Gastroesophageal sphincter (tissue), 4 donors: ENCODE results near the gene NIPBL. TPM values are rescaled to one million over a fixed set of nuclear protein-coding genes. Genes with fewer than 3 reads are reported as not detected.

Experiments
- ATAC-seq: fragments of 150-250 bp; one replicate; pipeline ENCODE4 v1.9.1; 2016; ENCODE audit warnings: mild to moderate bottlenecking, moderate library complexity
- H3K27ac ChIP-seq, 4 donors: fragments of 200-600 bp; sonication (generic) in 3 of 4; 1 replicate in 3 of 4; 2 replicates in 1 of 4; pipeline ENCODE4 v1.5.1; 2016 to 2019
- H3K27me3 ChIP-seq: fragments of 200-600 bp; sonication (generic); one replicate; pipeline ENCODE4 v1.5.1; 2019
- H3K36me3 ChIP-seq, 2 donors: fragments of 200-600 bp; sonication (generic); one replicate each; pipeline ENCODE4 v1.5.1; 2019; ENCODE audit warnings: control low read depth in 1 of 2
- H3K4me1 ChIP-seq, 3 donors: fragments of 200-600 bp; sonication (generic); 1 replicate in 2 of 3; 2 replicates in 1 of 3; pipeline ENCODE4 v1.5.1; 2016 to 2019; ENCODE audit warnings: control low read depth in 2 of 3
- H3K4me3 ChIP-seq, 2 donors: fragments of 200-600 bp; sonication (generic); one replicate each; pipeline ENCODE4 v1.5.1; 2019; ENCODE audit warnings: mild to moderate bottlenecking in 1 of 2, moderate library complexity in 1 of 2
- H3K9me3 ChIP-seq, 3 donors: fragments of 200-600 bp; sonication (generic); one replicate each; pipeline ENCODE4 v1.5.1; 2017 to 2019; ENCODE audit warnings: control low read depth in 2 of 3
- EP300 ChIP-seq: sonication (generic); formaldehyde crosslinking; IDR thresholded peaks from one replicate; pipeline ENCODE4 v1.6.1; 2017; ENCODE audit warnings: antibody characterized with exemption, mild to moderate bottlenecking
- POLR2A ChIP-seq, 2 donors: fragments of 450-650 bp; IDR thresholded peaks; one replicate each; pipeline ENCODE4 v1.6.1; 2017; ENCODE audit warnings: antibody characterized with exemption in 2 of 2, mild to moderate bottlenecking in 2 of 2, moderate library complexity in 1 of 2
- POLR2AphosphoS5 ChIP-seq: sonication (generic); formaldehyde crosslinking; IDR thresholded peaks from one replicate; pipeline ENCODE4 v1.6.1; 2017; ENCODE audit warnings: antibody characterized with exemption
- WGBS, 2 donors: methylation state at CpG; one replicate each; pipeline ENCODE4 v1.1.5; 2018; ENCODE audit warnings: low coverage in 1 of 2; 5-methylcytosine and 5-hydroxymethylcytosine counted together
- total RNA-seq, 4 donors: library from RNA; depleted of rRNA; stranded (reverse); fragments of >200 nt; gene quantifications; one replicate each; pipeline ENCODE4 v1.1.0, GENCODE V29; 2016
- TF ChIP-seq, protein P1 (sequence below), 4 experiments: fragments of 200-600 bp in 2 of 4; fragments of 450-650 bp in 2 of 4; sonication (generic) in 1 of 4; IDR thresholded peaks; one replicate each; pipeline ENCODE4 v1.5.1; 2017 to 2019; ENCODE audit warnings: antibody characterized with exemption in 4 of 4, mild to moderate bottlenecking in 2 of 4, moderate library complexity in 2 of 4

NIPBL gene
- total RNA-seq, 4 donors from 2014 or later, result 44.9 to 59.4 (median 51.7) TPM

DNA sequence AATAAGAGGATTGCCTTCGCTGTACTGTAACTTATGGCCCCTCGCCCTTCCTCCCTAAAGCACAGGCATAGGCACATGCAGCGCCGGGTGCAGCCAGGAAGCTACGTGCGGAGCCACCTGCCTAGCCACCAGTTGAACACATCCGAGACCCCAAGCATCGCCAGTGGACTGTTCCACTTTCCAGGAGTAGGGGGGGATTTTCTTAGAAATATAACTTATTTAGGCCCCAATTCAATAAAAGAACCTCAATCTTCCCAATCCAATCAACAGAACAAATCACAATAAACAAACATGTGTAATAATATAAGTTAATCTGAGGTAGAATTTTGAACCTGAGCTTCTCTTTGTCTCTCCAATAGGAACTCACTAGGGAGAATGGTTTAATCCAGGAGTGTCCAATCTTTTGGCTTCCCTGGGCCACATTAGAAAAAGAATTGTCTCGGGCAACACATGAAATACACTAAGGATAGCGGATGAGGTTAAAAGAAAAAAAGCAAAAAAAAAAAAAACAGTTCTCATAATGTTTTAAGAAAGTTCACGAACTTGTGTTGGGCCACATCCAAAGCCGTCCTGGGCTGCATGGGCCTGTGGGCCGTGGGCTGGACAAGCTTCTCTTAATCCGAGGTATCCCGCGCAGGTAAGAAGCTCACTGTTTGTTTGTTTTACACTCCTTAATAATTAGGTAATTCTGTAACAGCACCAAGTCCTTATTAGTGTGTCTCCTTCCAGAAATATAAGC is 22.0 kb upstream of the NIPBL start:
- Histone ChIP-seq H3K9me3 (peaks cover 0 to under 1% (median 0%) of the 10 kb centered on the region in 3 donors), H3K36me3 (no peaks in the 10 kb centered on the region), H3K27me3 (no peaks in the 10 kb centered on the region), H3K27ac (no peak overlapping the region), H3K4me1 (no peaks in the 10 kb centered on the region), H3K4me3 (no peak overlapping the region)
- no peak for ATAC-seq
- no peak for TF ChIP-seq EP300
- no peak for TF ChIP-seq POLR2AphosphoS5
- TF ChIP-seq, protein P1, sequence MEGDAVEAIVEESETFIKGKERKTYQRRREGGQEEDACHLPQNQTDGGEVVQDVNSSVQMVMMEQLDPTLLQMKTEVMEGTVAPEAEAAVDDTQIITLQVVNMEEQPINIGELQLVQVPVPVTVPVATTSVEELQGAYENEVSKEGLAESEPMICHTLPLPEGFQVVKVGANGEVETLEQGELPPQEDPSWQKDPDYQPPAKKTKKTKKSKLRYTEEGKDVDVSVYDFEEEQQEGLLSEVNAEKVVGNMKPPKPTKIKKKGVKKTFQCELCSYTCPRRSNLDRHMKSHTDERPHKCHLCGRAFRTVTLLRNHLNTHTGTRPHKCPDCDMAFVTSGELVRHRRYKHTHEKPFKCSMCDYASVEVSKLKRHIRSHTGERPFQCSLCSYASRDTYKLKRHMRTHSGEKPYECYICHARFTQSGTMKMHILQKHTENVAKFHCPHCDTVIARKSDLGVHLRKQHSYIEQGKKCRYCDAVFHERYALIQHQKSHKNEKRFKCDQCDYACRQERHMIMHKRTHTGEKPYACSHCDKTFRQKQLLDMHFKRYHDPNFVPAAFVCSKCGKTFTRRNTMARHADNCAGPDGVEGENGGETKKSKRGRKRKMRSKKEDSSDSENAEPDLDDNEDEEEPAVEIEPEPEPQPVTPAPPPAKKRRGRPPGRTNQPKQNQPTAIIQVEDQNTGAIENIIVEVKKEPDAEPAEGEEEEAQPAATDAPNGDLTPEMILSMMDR (IDR thresholded peaks at IDR 0.05), result no peak
- no peak for TF ChIP-seq POLR2A (IDR thresholded peaks at IDR 0.05)
- 70 to 76% methylated on average over 9 to 15 of the region's 16 CpGs for WGBS, 2 donors

DNA sequence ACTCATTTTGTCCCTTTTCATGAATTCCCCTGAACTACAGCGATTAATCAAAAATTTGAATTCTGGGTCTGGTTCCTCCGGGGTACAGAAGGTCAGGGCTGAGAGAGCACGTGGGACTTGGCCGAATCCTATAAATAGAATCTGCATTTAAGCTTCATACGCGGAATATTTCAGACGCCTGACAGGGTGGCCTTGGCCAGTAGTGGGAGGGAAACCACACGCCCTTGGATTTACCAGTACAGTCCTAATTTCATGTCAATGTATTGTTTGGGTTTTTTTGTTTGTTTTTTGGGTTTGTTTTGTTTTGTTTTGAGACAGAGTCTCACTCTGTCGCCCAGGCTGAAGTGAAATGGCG is 21.5 kb upstream of the NIPBL start:
- WGBS, 2 donors, result 74 to 90% methylated on average over 2 to 8 of the region's 10 CpGs

DNA sequence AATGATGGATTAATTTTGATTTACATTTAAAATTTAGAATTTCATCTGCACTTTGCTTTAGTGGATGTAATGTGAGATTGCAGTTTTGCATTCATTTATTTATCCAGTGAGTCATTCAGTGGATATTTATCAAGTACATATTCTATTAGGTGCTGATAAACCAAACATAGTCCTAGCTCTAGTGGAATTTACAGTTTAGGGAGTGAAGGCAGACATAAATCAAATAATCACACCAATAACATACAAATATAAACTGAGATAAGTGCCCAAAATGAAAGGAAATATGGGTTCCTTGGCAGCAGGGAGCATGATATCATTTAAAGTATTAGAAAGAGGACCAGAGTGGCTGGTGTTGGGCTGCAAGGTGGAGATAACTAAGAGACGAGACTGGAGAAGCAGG is 14.7 kb upstream of the NIPBL start:
- ATAC-seq, result no peak
- TF ChIP-seq POLR2A (IDR thresholded peaks at IDR 0.05), result no peak
- TF ChIP-seq POLR2AphosphoS5, result no peak
- TF ChIP-seq, protein P1 (IDR thresholded peaks at IDR 0.05), result no peak
- no peak for TF ChIP-seq EP300
- Histone ChIP-seq H3K4me3 (no peak overlapping the region), H3K27me3 (no peaks in the 10 kb centered on the region), H3K9me3 (no peaks in the 10 kb centered on the region), H3K27ac (no peak overlapping the region), H3K36me3 (no peaks in the 10 kb centered on the region), H3K4me1 (no peaks in the 10 kb centered on the region)
- 88 to 93% methylated on average over 1 of the region's 1 CpG for WGBS, 2 donors

More for the DNA sequence above, 21.5 kb upstream of the NIPBL start:
- H3K9me3 ChIP-seq, result no peaks in the 10 kb centered on the region
- no peaks in the 10 kb centered on the region for H3K27me3 ChIP-seq
- no peaks in the 10 kb centered on the region for H3K36me3 ChIP-seq
- TF ChIP-seq POLR2A (IDR thresholded peaks at IDR 0.05), result no peak
- TF ChIP-seq, protein P1 (IDR thresholded peaks at IDR 0.05), result no peak
- TF ChIP-seq POLR2AphosphoS5, result no peak
- TF ChIP-seq EP300, result no peak
- no peak for ATAC-seq
- no peaks in the 10 kb centered on the region for H3K4me1 ChIP-seq
- H3K4me3 ChIP-seq, result no peak overlapping the region
- no peak overlapping the region for H3K27ac ChIP-seq

DNA sequence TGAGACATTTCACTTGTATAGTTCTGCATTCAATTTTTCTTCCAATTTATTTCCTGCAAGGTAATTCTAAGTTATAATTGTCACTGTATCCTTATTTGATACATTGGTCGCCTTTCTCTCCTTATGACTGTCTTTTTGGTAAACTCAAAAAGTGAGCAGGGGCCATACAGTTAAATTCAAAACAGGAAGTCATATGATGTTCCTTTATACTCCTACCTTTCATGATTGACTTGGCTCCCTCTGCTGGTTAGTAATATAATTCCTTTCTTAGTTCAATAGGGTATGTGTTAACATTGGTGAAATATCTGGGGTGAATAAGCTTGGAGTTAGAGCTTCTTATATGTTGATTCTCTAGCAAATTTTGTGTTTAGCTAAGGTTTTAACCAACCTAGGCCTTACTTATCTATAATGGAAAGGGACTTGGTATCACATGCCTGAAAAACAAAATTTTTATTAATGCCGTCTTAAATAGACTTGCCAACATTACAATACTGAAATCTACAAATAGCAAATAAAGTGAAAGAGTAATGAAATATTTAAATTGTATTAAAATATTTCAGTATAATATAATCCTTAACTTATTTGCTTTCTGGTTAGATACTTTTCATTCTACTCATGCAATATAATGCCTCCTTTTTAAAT is 6.0 kb upstream of the NIPBL start:
- no peak overlapping the region for H3K4me3 ChIP-seq
- H3K27me3 ChIP-seq, result no peaks in the 10 kb centered on the region
- no peak overlapping the region for H3K27ac ChIP-seq
- peaks cover 0 to 5% of the 10 kb centered on the region in 2 donors for H3K36me3 ChIP-seq
- ATAC-seq, result peak; percentile 71
- H3K9me3 ChIP-seq, result no peaks in the 10 kb centered on the region
- no peak for TF ChIP-seq EP300
- TF ChIP-seq, protein P1 (IDR thresholded peaks at IDR 0.05), result peak; percentile 39 to 68 (median 64)
- WGBS, 2 donors, result 53 to 62% methylated on average over 2 of the region's 2 CpGs
- H3K4me1 ChIP-seq, result peaks cover 4 to 34% (median 14%) of the 10 kb centered on the region in 3 donors

DNA sequence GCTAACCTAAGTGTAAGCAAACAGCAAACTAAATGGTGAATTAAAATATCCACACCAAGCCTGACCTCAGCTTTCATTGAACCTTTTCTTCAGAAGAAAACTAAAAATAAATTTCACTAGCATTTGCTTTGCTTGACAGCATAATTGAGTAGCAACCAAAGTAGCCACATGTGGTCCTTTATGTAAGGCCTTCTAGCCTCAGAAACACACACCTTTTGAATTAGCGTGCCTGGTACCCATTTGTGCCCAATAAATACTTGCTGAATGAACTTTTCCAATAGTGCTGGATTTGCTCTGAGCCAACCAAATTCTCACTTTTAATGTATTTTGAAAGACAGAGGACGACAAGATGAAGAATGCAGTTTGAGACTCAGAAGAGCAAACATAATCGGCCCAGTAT is 2.1 kb upstream of the NIPBL start:
- 18 to 27% methylated on average over 3 of the region's 3 CpGs for WGBS, 2 donors
- H3K27ac ChIP-seq, result peak overlapping the region in 3 of 4 donors; percentile 97 to 99 (median 97)
- H3K36me3 ChIP-seq, result peaks cover 0 to 5% of the 10 kb centered on the region in 2 donors
- no peaks in the 10 kb centered on the region for H3K27me3 ChIP-seq
- no peak for ATAC-seq
- no peaks in the 10 kb centered on the region for H3K9me3 ChIP-seq
- H3K4me3 ChIP-seq, result peak overlapping the region; percentile 80 to 92
- peaks cover 4 to 48% (median 16%) of the 10 kb centered on the region in 3 donors for H3K4me1 ChIP-seq
- TF ChIP-seq EP300 (no peak), POLR2AphosphoS5 (no peak), POLR2A (IDR thresholded peaks at IDR 0.05) (no peak)
- TF ChIP-seq, protein P1 (IDR thresholded peaks at IDR 0.05), result no peak
